ENCODE measurements around the gene OR4D1.

Gene OR4D1

GRCh38 chr17:58200024-58200633 is 51.9 kb downstream of the OR4D1 start:
- no peaks in the 10 kb centered on the region for H3K9me3 Mint-ChIP-seq
- peak overlapping the region; percentile 59 for H3K27ac Mint-ChIP-seq
- no peaks in the 10 kb centered on the region for H3K27me3 Mint-ChIP-seq
- no peak overlapping the region for H3K4me3 Mint-ChIP-seq
- peaks cover 4% of the 10 kb centered on the region for H3K4me1 Mint-ChIP-seq
- H3K36me3 Mint-ChIP-seq = peaks cover under 1% of the 10 kb centered on the region

GRCh38 chr17:58202859-58203258 is 54.7 kb downstream of the OR4D1 start:
- Mint-ChIP-seq H3K27me3 (no peaks in the 10 kb centered on the region), H3K27ac (no peak overlapping the region), H3K9me3 (no peaks in the 10 kb centered on the region), H3K4me3 (no peak overlapping the region), H3K4me1 (peaks cover 4% of the 10 kb centered on the region), H3K36me3 (peaks cover 2% of the 10 kb centered on the region)

GRCh38 chr17:58204796-58205195 is 56.6 kb downstream of the OR4D1 start:
- Mint-ChIP-seq H3K27me3 (no peaks in the 10 kb centered on the region), H3K27ac (no peak overlapping the region), H3K4me1 (peaks cover 4% of the 10 kb centered on the region), H3K36me3 (peaks cover 4% of the 10 kb centered on the region), H3K9me3 (no peaks in the 10 kb centered on the region), H3K4me3 (no peak overlapping the region)

- no peaks in the 10 kb centered on the region for H3K4me1 Mint-ChIP-seq
- H3K9me3 Mint-ChIP-seq = no peaks in the 10 kb centered on the region
These were observed 57.8 kb downstream of the OR4D1 start for GRCh38 chr17:58205936-58206335.

GRCh38 chr17:58207451-58207850 is 59.3 kb downstream of the OR4D1 start:
- no peak overlapping the region for H3K4me3 Mint-ChIP-seq
- no peaks in the 10 kb centered on the region for H3K27me3 Mint-ChIP-seq
- H3K4me1 Mint-ChIP-seq = no peaks in the 10 kb centered on the region
- no peaks in the 10 kb centered on the region for H3K9me3 Mint-ChIP-seq
- H3K36me3 Mint-ChIP-seq = peaks cover 8% of the 10 kb centered on the region
- no peak overlapping the region for H3K27ac Mint-ChIP-seq

More at GRCh38 chr17:58205936-58206335, 57.8 kb downstream of the OR4D1 start:
- no peaks in the 10 kb centered on the region for H3K27me3 Mint-ChIP-seq
- H3K27ac Mint-ChIP-seq = no peak overlapping the region
- peaks cover 8% of the 10 kb centered on the region for H3K36me3 Mint-ChIP-seq
- H3K4me3 Mint-ChIP-seq = no peak overlapping the region

- Mint-ChIP-seq H3K4me3 (no peak overlapping the region), H3K27me3 (no peaks in the 10 kb centered on the region), H3K4me1 (no peaks in the 10 kb centered on the region), H3K27ac (no peak overlapping the region), H3K36me3 (peaks cover 8% of the 10 kb centered on the region), H3K9me3 (no peaks in the 10 kb centered on the region)
These were observed 60.2 kb downstream of the OR4D1 start for GRCh38 chr17:58208344-58208743.

Measured in activated naive CD4-positive, alpha-beta T cell treated with anti-CD3 and anti-CD28 coated beads, Interleukin-2, amount 50 U/mL, for 24 hours (primary cell).